ENCODE data around the gene IGSF11.
"Not testable (repeated sequence)": the region's sequence is repeated elsewhere in the genome, so short reads cannot be mapped to it uniquely, and the experiment has no call there.

Gene IGSF11

DNA sequence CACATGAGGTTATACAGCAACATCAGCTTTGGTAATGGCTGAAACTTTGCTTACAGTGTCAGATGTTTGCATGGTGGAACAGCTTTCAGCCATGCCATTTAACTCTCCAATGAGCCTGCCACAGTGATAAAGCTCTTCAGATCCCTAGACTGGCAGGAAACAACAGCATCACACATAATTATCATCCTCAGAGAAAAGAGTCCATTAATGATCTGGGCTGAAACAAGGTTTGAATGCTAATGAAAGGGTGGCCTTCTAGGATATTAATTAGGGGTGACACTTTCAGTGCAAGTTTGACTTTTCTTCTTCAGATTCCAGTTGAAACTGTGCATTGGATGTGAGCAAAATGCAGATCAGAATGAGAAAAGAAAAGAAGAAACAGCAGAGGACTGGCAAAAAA lies 166.6 kb downstream of the IGSF11 start:
- DNase-seq (ENCODE audit: low spot score) = no peak

DNA sequence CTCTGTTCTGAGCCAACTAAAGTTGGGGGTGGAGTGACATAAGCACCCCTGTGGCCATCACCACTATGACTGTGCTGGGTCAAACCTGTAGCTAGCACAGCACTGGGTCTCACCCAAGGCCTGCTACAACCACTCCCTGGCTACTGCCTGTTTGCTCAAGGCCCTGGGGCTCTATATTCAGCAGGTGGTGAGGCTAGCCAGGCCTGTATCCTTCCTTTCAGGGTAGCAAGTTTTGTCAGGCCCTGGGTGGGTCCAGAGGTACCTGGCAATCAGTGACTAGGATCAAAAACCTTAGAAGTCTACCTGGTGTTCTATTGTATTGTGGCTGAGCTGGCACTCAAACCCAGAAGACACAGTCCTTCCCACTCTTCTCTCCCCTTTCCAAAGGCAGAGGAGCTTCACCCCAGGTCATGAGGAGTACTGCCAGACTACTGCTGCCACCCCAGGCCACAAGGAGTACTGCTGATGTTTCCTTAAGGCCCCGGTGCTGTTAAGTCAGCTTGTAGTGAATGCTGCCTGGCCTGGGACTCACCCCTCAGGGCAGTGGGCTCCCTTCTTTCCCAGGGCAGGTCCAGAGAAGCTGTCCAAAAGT lies 170.8 kb downstream of the IGSF11 start:
- DNase-seq (ENCODE audit: low spot score) = no peak

DNA sequence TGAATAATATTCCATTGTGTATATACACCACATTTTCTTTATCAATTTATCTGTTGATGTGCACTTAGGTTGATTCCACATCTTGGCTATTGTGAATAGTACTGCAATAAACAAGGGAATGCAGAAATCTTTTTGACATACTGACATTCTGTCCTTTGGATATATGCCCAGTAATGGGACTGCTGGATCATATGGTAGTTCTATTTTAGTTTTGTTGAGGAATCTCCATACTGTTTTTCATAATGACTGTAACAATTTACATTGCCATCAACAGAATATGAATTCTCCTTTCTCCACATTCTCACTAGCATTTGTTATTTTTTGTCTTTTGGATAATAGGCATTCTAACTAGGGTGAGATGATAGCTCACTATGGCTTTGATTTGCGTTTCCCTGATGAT lies 174.7 kb downstream of the IGSF11 start:
- no peak for DNase-seq (ENCODE audit: low spot score)

DNA sequence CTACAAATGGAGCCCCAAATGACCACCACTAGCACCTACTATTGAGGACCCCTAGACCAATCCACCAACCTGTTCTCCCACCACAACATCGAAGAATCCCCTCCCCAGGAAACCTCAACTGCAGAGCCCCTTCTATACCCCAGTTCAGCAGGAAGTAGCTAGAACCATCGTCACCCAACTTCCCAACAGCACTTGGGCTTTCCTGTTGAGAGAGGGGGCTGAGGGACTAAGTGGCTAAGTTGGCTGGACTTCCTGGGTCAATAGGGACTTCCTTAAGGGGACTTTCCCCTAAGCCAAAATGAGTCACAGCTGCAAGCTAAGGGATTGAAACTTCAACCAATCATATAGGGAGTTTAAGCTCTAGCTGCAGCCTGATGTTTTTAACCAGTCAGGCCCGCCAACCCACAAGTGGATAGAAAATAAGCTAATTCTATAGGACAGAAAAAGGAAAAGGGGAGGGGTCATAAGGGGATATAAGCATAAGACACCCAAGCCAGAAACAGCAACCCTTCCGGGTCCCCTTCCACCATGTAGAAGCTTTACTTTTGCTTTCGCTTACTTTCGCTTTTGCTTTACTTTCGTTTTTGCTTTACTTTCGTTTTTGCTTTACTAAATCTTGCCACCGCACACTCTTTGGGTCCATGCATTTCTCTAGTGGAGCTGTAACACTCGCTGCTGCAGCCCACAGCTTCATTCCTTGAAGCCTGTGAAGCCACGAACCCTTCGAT lies 183.0 kb downstream of the IGSF11 start:
- not testable (repeated sequence) for DNase-seq (ENCODE audit: low spot score)

DNA sequence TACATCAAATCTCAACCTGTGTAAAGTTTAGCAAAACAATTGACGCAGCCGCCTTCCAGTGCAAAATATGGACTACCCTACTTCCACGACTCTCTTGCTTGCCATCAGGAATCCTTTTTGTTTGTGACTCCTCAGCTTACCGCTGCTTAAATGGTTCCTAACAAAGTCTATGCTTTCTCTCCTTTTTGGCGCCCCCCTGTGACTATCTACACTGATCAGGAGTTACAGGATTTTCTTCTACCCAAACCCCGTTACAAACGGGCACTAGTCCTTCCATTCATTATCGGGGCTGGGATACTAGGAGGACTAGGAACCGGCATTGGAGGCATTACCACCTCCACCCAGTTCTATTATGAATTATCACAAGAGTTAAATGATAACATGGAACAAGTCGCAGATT lies 184.0 kb downstream of the IGSF11 start:
- no peak for DNase-seq (ENCODE audit: low spot score)

All from hematopoietic multipotent progenitor cell treated with erythropoietin and hydrocortisone succinate and interleukin-3 and kit ligand, for 15 days (in vitro differentiated cells).